K562 (cell line): Measurements from ENCODE around the gene AIFM1. TPM values are rescaled to one million over a fixed set of nuclear protein-coding genes. Genes with fewer than 3 reads are reported as not detected.

Experiments used
- CREM ChIP-seq: IDR thresholded peaks from 2 replicates; pipeline ENCODE4 v1.6.1; 2014; ENCODE audit warnings: antibody characterized with exemption, low read depth
- FIP1L1 ChIP-seq: fragments of 200-400 bp; formaldehyde crosslinking; IDR thresholded peaks from 2 replicates; pipeline ENCODE4 v1.6.1; 2018; ENCODE audit warnings: mild to moderate bottlenecking, low read depth, low read length; ENCODE audit not compliant: poor library complexity, severe bottlenecking
- GTF2B ChIP-seq: IDR thresholded peaks from 2 replicates; pipeline ENCODE4 v1.6.1; 2011; ENCODE audit not compliant: insufficient read length; ENCODE audit errors: extremely low read depth
- LCOR ChIP-seq: sonication (generic); formaldehyde crosslinking; IDR thresholded peaks from 2 replicates; pipeline ENCODE4 v1.8.0; 2022; ENCODE audit warnings: mild to moderate bottlenecking, missing genetic modification reagents
- PREB ChIP-seq: sonication (generic); formaldehyde crosslinking; IDR thresholded peaks from 2 replicates; pipeline ENCODE4 v1.8.1; 2023; ENCODE audit warnings: mild to moderate bottlenecking, missing genetic modification reagents
- RBFOX2 ChIP-seq: fragments of 200-400 bp; formaldehyde crosslinking; IDR thresholded peaks from 2 replicates; pipeline ENCODE4 v1.6.1; 2017; ENCODE audit warnings: low read depth, mild to moderate bottlenecking, low read length, moderate library complexity
- REST ChIP-seq, 2 experiments: fragments of 450-650 bp; formaldehyde crosslinking in 1 of 2; IDR thresholded peaks; 2 replicates each; pipeline versions ENCODE4 v1.4.0 to v1.6.1; 2014 to 2020; ENCODE audit warnings: mild to moderate bottlenecking in 2 of 2, borderline replicate concordance in 1 of 2, low read depth in 1 of 2
- SREBF2 ChIP-seq: sonication (generic); formaldehyde crosslinking; IDR thresholded peaks from 2 replicates; pipeline ENCODE4 v1.4.0; 2020; ENCODE audit warnings: mild to moderate bottlenecking, missing genetic modification reagents
- STAG1 ChIP-seq: sonication (generic); formaldehyde crosslinking; IDR thresholded peaks from 2 replicates; pipeline ENCODE4 v1.5.0; 2020; ENCODE audit warnings: missing genetic modification reagents, borderline replicate concordance
- THRAP3 ChIP-seq: fragments of 450-650 bp; IDR thresholded peaks from 2 replicates; pipeline ENCODE4 v1.6.1; 2016; ENCODE audit warnings: mild to moderate bottlenecking, inconsistent platforms, borderline replicate concordance
- TSC22D4 ChIP-seq: fragments of 450-650 bp; IDR thresholded peaks from 2 replicates; pipeline ENCODE4 v1.6.1; 2016; ENCODE audit warnings: missing genetic modification characterization, missing biosample characterization, control low read depth
- ZNF24 ChIP-seq: fragments of 450-650 bp; IDR thresholded peaks from 2 replicates; pipeline ENCODE4 v1.6.1; 2016
- ZNF512 ChIP-seq: IDR thresholded peaks from 2 replicates; pipeline ENCODE4 v1.6.1; 2016; ENCODE audit warnings: missing genetic modification characterization, missing compliant biosample characterization
- ZNF583 ChIP-seq: fragments of 250-450 bp; sonication (Bioruptor Pico); IDR thresholded peaks from 2 replicates; pipeline ENCODE4 v1.4.0; 2020
- polyA plus RNA-seq, 8 experiments: library from polyadenylated mRNA; depleted of rRNA in 4 of 8; stranded (reverse) in 5 of 8; unstranded in 3 of 8; fragments of >200 nt; fragmentation: Nextera tagmentation in 2 of 8; fragmentation: Illumina TruSeq in 1 of 8; extraction: Ambion mirVana in 2 of 8; extraction: Trizol in 1 of 8; gene quantifications; 2 replicates each; pipeline versions ENCODE4 v1.2.1 to v1.2.3, GENCODE V29; 2011 to 2014; ENCODE audit warnings: inconsistent platforms in 1 of 8, missing spikeins in 1 of 8
- total RNA-seq, 7 experiments: library from RNA; depleted of rRNA in 6 of 7; stranded (reverse); fragments of >200 nt in 6 of 7; fragmentation: Illumina TruSeq in 2 of 7; extraction: Trizol in 2 of 7; gene quantifications; 2 replicates each; pipeline versions ENCODE4 v1.2.1 to v1.2.3, GENCODE V29; 2011 to 2021; ENCODE audit warnings: low replicate concordance in 1 of 7

Gene AIFM1
- total and polyA plus RNA-seq, 9 of the 15 experiments (the other 6 are each of a cell fraction or from before 2014, with no cell fraction given): 51.0 to 117 (median 91.2) TPM

- TF ChIP-seq REST (IDR thresholded peaks at IDR 0.05; ENCODE audit: borderline replicate concordance) (no peak), REST (CRISPR knock-in tag; IDR thresholded peaks at IDR 0.05; ENCODE audit: low read depth) (0 out of 2 replicates have a peak, but pooled peaks have one; percentile 31), CREM (no peak), RBFOX2 (peak; percentile 81), ZNF24 (no peak), SREBF2 (CRISPR knock-in tag) (no peak), FIP1L1 (no peak), TSC22D4 (tag) (no peak), ZNF512 (tag) (no peak), STAG1 (CRISPR knock-in tag) (no peak), ZNF583 (CRISPR knock-in tag) (no peak), LCOR (no peak), THRAP3 (no peak), GTF2B (no peak), PREB (CRISPR knock-in tag) (no peak)
These were observed 54.2 kb downstream of the AIFM1 start (continued) for GRCh38 chrX:130111220-130112154.
